Kidney epithelial cell (primary cell): ENCODE measurements around the gene ARSB. TPM values are rescaled to one million over a fixed set of nuclear protein-coding genes. Genes with fewer than 3 reads are reported as not detected.
A peak's percentile ranks its signal among the peaks of the same experiment; 100 is the strongest.

ENCODE experiments used
- DNase-seq: peaks from one replicate; pipeline ENCODE4 v3.0.0-alpha.2; 2010; ENCODE audit warnings: low read depth
- H3K27me3 ChIP-seq: 2 replicates; pipeline ENCODE4 v1.6.0; 2011; ENCODE audit warnings: low read length; ENCODE audit not compliant: control insufficient read depth, insufficient read depth
- H3K36me3 ChIP-seq: 2 replicates; pipeline ENCODE4 v1.5.1; 2011; ENCODE audit warnings: low read length; ENCODE audit not compliant: control insufficient read depth, insufficient read depth
- H3K4me3 ChIP-seq: 2 replicates; pipeline ENCODE4 v1.5.1; 2011; ENCODE audit warnings: low read depth, mild to moderate bottlenecking, control low read depth, low read length
- CTCF ChIP-seq: IDR thresholded peaks from 2 replicates; pipeline ENCODE4 v1.5.1; 2011; ENCODE audit warnings: mild to moderate bottlenecking, moderate library complexity, low read length, control low read depth, inconsistent platforms; ENCODE audit not compliant: insufficient read depth, poor library complexity, severe bottlenecking
- total RNA-seq: library from RNA; depleted of rRNA; stranded (reverse); fragments of >200 nt; gene quantifications from 2 replicates; pipeline ENCODE4 v1.2.3, GENCODE V29; 2015

ARSB gene
- total RNA-seq, 1 donor from 2014 or later: 17.5 TPM

- Histone ChIP-seq H3K4me3 (no peak overlapping the region), H3K27me3 (no peaks in the 10 kb centered on the region), H3K36me3 (no peaks in the 10 kb centered on the region)
- no peak for DNase-seq
- TF ChIP-seq CTCF: no peak
These were observed 163.5 kb downstream of the ARSB start for GRCh38 chr5:78821536-78822021.

- DNase-seq: no peak
- Histone ChIP-seq H3K4me3 (no peak overlapping the region), H3K27me3 (no peaks in the 10 kb centered on the region), H3K36me3 (no peaks in the 10 kb centered on the region)
- TF ChIP-seq CTCF: no peak
These were observed 165.4 kb downstream of the ARSB start for GRCh38 chr5:78819707-78820106.

DNA sequence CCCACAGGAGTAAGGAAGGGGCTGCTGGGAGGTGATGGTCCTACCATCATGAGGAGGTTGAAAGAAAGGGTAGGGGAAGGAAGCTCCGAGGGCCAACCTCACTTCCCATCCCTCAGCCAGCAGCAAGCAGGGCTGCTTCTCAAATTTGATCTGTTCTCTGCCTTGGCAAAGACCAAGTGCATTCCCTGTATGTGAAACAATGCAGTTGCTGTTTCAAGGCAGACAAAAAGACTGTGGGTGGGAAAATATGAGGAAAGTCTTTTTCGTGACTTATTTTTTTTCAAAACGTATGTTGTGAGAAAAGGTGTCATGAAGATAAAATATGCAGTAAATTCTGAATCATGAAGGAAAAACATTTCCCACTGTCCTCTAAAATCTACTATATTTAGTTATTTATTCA lies 165.9 kb downstream of the ARSB start:
- no peak for TF ChIP-seq CTCF
- Histone ChIP-seq H3K4me3 (no peak overlapping the region), H3K36me3 (no peaks in the 10 kb centered on the region), H3K27me3 (no peaks in the 10 kb centered on the region)
- no peak for DNase-seq

DNA sequence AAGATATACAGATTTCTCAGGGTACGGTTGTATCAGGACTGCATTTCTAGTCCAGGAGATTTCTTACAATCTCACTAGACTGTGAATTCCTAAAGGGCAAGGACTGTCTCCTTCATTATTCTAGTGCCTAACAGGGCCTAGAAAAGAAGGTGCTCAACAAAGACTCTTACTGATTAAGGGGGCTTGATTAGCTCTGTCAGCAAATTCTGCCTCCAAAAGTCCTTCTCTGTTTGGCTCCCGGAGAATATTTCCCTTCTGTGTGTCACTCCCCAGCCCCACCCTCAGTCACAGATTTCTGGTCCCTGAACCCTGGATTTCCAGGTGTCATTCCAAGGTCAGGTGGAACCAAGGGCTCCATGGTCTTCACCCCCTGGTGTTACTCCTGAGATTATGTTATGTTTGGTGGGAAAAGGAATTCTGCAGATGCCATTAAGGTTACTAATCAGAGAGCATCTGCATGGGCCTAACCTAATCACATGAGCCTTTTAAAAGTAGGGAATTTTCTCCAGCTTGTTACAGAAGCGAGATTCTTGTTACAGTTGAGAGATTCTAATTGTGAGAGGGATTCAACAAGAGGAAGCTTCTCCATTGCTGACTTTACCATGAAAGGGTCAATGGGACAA lies 168.9 kb downstream of the ARSB start:
- H3K4me3 ChIP-seq: no peak overlapping the region
- peak; percentile 18 for DNase-seq
- H3K27me3 ChIP-seq: no peaks in the 10 kb centered on the region
- H3K36me3 ChIP-seq: no peaks in the 10 kb centered on the region
- no peak for TF ChIP-seq CTCF

DNA sequence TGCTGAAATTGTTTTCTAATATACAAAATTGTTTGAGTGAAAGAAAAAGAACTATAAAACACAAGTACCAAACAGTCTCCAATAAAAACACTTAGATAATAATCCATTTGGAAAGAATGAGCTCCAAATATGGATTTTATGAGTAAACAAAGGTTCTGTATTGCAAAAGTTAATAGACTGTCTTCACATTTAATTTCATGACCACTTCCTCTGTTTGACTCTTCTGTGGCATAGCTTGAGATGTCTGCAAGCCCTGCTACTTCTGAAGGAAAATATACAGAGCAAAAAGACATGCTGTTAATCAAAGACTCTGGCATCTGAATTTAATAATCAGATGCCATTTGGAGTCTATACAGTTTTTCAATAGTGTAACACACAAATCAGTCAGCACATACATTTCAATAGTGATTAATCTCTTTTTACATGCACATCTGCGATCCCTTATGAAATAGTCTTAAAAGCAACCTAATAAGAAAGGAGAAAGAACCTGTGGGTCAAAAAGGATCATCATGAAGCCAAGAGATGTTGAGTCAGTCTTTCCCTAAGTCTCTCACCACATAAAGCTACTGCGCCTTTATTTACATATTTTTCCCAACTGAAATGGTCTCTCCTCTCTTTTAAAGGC lies 171.1 kb downstream of the ARSB start:
- no peak for TF ChIP-seq CTCF
- Histone ChIP-seq H3K36me3 (no peaks in the 10 kb centered on the region), H3K4me3 (no peak overlapping the region), H3K27me3 (no peaks in the 10 kb centered on the region)
- no peak for DNase-seq

DNA sequence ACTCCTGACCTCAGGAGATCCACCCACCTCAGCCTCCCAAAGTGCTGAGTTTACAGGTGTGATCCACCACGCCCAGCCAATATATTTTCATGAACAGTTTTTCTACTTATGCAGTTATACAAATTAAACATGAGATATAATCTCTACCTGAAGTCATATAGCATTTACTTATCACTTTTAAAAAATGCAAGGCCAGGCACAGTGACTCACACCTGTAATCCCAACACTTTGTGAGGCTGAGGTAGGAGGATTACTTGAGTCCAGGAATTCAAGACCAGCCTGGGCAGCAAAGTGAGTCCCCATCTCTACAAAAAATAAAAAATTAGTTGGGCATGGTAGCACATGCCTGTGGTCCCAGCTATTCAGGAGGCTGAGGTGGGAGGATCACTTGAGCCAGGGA lies 171.8 kb downstream of the ARSB start:
- H3K27me3 ChIP-seq: no peaks in the 10 kb centered on the region
- no peaks in the 10 kb centered on the region for H3K36me3 ChIP-seq
- no peak for TF ChIP-seq CTCF
- DNase-seq: no peak
- H3K4me3 ChIP-seq: no peak overlapping the region
